Caki2 (cell line): ENCODE measurements around the gene GJC2. TPM values are rescaled to one million over a fixed set of nuclear protein-coding genes. Genes with fewer than 3 reads are reported as not detected.

Experiments used
- DNase-seq: peaks from one replicate; pipeline ENCODE4 v3.0.0-alpha.2; 2015; ENCODE audit warnings: low read depth
- in situ Hi-C: cut with HindIII; loops from 2 replicates; pipeline ENCODE4 v1.10.0; 2016; ENCODE audit warnings: low sequenced_read_pairs, low pct_unique_long_range_greater_than_20kb, mixed read lengths
- total RNA-seq: library from RNA; depleted of rRNA; stranded (reverse); fragments of >200 nt; shearing (Covaris generic); gene quantifications from 2 replicates; pipeline ENCODE4 v1.2.3, GENCODE V29; 2014; ENCODE audit warnings: low replicate concordance

The GJC2 gene
- total RNA-seq, 1 experiment from 2014 or later, result 0.10 TPM

GRCh38 chr1:228142155-228142691 is 7.5 kb upstream of the GJC2 start:
- DNase-seq, result no peak
- in situ Hi-C loops, result no loop called here

- DNase-seq, result no peak
- in situ Hi-C loops, result no loop called here
These were observed 7.0 kb upstream of the GJC2 start for GRCh38 chr1:228142701-228143136.

- in situ Hi-C loops, result no loop called here
- no peak for DNase-seq
These were observed 6.1 kb upstream of the GJC2 start for GRCh38 chr1:228143480-228144192.

- in situ Hi-C loops, result no loop called here
- DNase-seq, result no peak
These were observed 5.3 kb upstream of the GJC2 start for GRCh38 chr1:228144193-228144992.

GRCh38 chr1:228144993-228145343 is 4.8 kb upstream of the GJC2 start:
- DNase-seq, result no peak
- in situ Hi-C loops, result no loop called here

- no peak for DNase-seq
- in situ Hi-C loops, result no loop called here
These were observed 4.0 kb upstream of the GJC2 start for GRCh38 chr1:228145463-228146416.

GRCh38 chr1:228146417-228147150 is 3.1 kb upstream of the GJC2 start:
- DNase-seq, result no peak
- in situ Hi-C loops, result no loop called here

GRCh38 chr1:228147151-228147693 is 2.5 kb upstream of the GJC2 start:
- in situ Hi-C loops, result no loop called here
- DNase-seq, result no peak

- no peak for DNase-seq
- in situ Hi-C loops, result no loop called here
These were observed 2.0 kb upstream of the GJC2 start for GRCh38 chr1:228147768-228148167.

GRCh38 chr1:228148196-228148861 is 1.4 kb upstream of the GJC2 start:
- in situ Hi-C loops, result no loop called here
- DNase-seq, result no peak

- no peak for DNase-seq
- in situ Hi-C loops, result no loop called here
These were observed 760 bp upstream of the GJC2 start for GRCh38 chr1:228148935-228149405.

GRCh38 chr1:228150120-228150460 is 360 bp downstream of the GJC2 start:
- DNase-seq, result no peak
- in situ Hi-C loops, result no loop called here

- in situ Hi-C loops, result no loop called here
- DNase-seq, result no peak
These were observed 890 bp downstream of the GJC2 start for GRCh38 chr1:228150461-228151179.

GRCh38 chr1:228151180-228151925 is 1.6 kb downstream of the GJC2 start:
- no peak for DNase-seq
- in situ Hi-C loops, result no loop called here

- in situ Hi-C loops, result no loop called here
- DNase-seq, result no peak
These were observed 2.6 kb downstream of the GJC2 start for GRCh38 chr1:228152097-228152917.
